T-helper 22 cell (primary cell): ENCODE data around the gene PARP15.
A peak's percentile ranks its signal among the peaks of the same experiment; 100 is the strongest.
"Not testable (repeated sequence)": the region's sequence is repeated elsewhere in the genome, so short reads cannot be mapped to it uniquely, and the experiment has no call there.

ENCODE experiments used
- DNase-seq: peaks from one replicate; pipeline ENCODE4 v3.0.0-alpha.2; 2020; ENCODE audit warnings: low read depth

The PARP15 gene

DNA sequence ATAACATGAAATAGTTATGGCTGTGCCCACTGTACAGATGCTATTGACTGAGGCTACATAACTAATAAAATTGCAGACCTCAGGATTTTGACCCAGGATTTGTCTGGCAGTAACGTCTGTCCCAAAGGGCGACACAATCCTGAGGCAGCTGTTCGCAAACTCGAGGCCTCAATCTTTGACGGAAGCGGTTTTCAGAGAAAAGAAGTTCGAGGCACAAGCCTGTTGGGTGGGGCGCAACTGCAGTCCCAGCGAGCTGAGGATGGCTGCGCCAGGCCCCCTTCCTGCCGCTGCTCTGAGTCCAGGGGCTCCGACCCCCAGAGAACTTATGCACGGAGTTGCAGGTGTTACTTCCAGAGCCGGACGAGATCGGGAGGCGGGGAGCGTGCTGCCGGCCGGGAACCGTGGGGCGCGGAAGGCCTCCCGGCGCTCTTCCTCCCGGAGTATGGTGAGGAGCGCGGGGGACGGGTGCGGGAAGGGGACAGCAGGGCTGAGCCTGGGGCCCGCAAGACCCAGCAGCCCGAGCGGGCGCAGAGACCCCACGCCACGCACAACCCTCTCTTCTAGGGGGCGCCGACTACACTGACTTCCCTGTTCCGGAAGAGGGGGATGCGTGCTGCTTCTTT lies at the start of gene PARP15:
Gene PARP15, plus strand, starts transcription at position 242 of the 623 bp plus-strand sequence. Its CDS starts 18 bp downstream, at position 260.
- peak; percentile 10 for DNase-seq

DNA sequence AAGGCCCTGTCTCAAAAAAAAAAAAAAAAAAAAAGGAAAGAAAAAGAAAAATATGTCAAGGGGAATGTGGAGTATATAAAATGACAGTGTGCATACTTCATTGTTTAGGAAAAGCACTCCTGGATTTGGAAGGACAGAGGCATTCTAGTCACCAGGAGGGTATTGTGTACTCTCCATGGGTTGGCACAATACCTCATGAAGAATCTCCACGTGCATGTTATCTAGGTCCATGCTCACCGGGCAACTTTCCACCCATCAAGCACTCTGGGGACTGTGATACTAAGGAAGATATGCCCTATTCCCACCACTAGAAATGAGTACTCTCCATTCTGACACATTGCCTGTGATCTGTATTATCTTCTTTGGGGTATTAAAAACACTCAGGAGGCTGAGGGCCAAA lies 47.3 kb upstream of the PARP15 start:
- no peak for DNase-seq

DNA sequence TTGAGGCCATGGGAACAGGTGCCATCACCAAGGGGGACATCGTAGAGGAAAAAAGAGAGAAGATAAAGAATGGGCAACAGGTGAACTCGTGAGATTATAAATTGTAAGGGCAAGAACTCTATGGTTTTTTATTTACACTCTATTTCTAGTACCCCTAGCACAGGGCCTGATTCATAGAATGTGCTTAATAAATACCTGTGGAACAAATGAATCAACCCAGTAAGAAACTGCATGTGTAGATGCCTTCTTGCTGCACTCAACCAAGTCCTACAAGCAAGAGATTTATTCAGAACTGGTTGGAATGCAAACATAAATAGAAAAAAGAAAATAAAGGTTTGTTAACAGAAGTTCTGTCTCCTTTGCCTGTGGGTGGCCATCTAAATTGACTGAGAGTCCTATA lies 44.0 kb upstream of the PARP15 start:
- no peak for DNase-seq

DNA sequence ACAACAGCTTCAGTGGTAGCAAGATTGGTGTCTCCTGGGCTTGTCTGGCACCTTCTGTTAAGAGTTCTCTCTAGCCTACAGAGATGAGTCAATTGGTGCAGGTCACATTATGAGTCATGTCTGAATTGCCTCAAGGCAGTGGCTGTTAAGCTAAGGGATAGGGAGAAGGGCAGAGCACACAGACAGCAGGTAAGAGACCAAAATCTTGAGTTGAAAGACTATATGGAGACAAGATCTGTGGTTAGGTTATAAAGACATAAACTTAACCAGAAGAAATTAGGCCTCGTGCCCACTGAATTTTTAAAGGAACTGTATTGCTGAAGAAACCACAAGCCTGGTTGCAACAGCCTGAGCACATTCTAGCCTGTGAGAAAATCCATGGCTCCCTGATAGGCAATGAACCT lies 43.5 kb upstream of the PARP15 start:
- no peak for DNase-seq

DNA sequence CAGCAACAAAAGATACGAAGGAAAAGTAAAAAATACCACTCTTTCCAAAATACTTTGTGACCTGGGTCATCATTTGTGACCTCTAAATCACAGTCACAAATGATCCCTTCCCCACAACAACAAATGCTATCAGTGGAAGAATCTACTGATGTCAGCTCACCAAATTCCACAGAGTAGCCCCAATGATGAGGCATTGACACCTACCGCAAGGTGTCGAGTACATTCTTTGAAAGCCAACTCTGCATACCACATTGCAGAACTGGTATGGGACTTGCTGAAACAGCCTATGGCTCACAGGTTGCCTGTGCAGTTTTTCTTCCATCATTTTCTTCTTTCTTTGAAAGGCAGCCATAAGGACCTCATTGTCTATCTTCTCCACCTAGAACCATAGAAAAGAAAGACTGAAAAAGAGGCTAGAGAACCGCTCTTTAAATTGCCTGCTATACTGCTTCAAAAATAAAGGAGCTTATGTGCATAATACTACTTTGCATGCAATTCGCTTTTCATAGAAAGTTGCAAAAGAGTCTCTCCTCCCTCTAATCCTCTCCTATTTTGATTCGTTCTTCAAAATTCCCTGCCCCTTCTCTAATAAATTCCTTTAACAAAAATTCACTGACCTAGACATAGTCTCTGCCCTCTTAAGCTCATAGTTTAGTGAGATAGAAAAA lies 41.4 kb upstream of the PARP15 start:
- DNase-seq, result no peak

DNA sequence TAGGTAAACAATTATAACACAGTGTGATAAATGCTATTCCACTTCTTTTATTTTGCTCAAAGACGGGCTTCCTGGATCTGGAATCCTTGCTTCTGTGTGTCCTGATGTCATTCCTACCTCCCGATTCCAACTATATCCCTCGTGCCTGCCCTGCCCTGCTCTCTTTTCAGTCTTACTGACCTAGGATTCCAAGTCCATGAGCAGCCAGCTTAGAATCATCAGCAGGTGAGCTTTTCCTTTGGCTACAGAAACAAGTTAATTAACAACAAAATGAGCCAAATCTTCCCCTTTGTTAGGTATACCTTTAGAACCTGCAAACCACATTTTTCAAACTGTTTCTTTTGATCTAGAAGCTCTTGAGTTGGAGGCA lies 40.8 kb upstream of the PARP15 start:
- no peak for DNase-seq

DNA sequence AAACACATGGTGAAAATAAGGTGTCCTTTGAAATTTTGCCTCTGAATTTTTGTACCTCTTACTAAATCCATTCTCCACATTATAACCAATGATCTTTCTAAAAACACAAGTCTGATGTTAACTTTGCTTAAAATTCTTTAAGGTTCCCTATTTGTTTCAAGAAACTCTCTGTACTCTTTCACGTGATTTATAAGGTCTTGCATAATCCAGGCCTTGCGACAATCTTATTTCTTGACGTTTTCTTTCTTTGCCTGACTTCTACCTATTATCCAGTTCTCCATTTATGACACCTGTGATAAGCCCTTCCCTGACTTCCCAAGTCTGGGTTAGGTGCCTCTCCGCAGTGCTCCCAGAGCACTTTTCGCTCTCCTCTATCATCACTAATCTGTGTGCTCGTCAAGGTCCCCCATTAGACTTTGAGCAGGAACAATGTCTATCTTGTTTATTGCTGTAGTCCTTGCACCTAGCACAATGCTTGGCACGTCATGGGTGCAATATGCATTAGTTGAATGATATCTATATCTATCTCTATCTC lies 38.4 kb upstream of the PARP15 start:
- DNase-seq, result no peak

DNA sequence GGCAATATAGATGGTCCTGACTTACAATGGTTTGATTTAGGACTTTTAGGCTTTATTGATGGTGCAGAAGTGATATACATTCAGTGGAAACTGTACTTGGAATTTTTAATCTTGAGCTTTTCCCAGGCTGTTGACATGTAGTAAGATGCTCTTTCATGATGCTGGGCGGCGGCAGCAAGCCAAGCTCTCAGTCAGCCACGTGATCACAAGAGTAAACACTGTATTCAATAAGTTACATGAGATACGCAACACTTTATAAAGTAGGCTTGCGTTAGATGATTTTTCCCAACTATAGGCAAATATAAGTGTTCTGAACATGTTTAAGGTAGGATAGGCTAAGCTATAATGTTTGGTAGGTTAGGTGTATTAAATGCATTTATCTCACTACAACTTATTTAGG lies 31.3 kb upstream of the PARP15 start:
- DNase-seq, result no peak

DNA sequence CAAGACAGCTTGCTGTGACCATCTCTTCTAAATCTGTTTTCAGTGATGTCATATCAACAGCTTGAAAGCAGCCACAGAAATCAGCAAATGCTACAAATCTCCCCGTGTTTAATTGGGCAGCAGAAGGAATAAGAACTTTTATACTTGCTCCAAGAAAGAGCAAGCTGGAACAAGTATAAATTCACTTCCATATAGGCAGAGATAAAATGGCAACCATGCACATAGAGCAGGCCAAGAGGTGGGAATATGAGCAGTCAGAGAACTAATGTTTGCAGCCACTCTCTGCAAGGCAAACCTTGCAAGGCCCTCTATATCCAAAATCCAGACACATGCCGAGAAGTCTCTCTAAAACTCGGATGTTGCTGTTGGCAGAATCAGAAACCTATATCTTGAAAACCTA lies 29.4 kb upstream of the PARP15 start:
- DNase-seq, result no peak

DNA sequence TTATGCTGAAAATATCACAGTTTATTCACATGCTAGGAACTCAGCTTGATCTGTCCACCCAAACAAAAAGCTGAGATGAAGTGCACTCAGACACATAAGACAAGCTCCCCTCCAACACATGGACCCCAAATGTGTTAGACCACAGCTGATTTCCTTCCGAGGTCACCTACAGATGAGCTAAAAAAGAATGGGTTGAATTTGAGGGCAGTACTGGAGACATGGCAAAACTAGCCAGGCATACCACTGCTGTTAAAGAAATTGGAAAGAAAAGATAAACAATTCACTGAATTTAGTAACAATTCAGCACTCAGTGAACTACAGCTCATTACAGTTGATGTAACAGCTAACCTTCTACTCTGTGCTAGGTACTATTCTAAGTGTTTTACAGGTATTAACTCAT lies 28.8 kb upstream of the PARP15 start:
- no peak for DNase-seq

DNA sequence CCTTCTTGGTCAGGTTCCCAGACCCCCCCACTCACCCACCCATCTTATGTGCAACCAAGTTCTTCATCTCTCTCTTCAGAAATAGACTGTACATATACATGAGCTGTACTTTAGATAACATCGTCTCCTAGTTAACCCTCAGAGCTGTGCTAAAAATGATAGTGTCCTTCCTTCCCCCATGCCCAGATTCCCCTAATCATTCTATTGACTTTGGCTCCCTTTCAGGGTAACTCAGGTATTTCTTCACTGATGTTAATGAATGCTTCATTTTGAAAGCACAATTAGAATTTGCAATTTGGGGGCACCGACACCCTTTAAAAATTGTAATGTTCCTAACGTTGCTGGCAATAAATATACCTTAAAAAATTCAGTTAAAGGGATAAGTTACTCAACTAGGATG lies 24.3 kb upstream of the PARP15 start:
- no peak for DNase-seq

DNA sequence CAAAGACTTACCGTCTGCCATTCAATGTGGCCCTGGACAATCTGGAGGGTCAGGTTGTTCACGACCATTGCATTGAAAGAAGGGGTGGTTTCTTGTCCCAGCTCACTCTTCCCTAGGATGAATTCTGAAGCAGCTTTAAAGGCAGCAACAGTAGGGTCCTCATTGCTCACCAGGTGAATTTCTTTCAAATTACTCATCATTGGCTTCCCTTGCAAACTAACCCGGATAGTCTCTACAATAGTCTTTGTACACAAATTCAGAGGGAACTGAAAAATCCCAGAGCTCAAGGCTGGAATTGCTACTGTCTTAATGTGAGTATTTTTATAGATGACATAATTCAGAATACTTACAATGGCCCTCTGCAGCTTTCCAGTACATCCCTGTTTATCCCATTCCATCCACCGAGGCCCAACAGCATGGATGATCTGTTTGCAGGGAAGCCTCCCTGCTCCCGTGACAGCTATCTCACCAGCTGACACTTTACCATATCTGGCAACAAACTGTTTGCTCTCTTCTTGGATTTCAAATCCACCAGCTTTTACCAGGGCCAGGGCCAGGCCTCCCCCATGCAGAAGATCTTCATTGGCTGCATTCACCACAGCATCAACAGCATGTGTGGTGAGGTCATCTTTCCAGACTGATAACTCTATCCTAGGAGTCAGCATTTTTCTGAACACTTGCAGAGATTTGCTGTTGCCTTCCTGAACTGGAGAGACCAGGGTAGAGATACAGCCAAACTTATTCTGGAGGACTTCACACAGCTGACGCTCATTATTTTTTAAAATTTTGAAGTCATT lies 22.0 kb upstream of the PARP15 start:
- no peak for DNase-seq

DNA sequence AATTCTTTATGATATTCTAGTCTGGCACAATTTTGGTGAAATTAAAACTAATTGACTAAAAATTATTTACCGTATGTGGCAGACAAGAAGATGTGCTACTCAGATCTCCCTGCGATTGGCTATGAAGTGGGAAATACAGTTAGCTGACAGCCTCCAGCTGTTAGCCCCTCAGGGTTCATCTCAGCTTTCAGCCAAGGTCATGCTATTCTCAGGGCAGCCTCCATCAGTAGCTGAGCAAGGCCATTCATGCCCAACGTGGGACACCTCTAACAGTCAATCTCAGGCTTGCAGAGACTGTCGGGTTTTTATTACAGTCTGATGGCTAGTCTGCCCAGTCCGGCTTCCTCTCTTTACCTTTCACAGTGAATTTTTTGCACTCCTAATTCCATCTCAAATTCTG lies 20.1 kb upstream of the PARP15 start:
- no peak for DNase-seq

DNA sequence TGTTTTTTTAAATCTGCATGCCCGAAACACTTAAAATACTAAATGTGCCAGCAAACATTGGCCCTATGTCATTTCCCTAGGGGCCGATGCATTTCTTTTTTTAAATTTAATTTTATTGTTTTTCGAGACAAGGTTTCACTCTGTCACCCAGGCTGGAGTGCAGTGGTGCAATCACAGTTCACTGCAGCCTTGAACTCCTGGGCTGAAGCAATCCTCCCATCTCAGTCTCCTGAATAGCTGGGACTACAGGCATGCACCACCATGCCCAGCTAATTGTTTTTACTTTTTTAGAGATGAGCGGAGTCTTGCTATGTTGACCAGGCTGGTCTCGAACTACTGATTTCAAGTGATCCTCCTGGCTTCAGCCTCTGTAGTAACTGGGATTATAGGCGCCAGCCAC lies 18.8 kb upstream of the PARP15 start:
- DNase-seq, result no peak

DNA sequence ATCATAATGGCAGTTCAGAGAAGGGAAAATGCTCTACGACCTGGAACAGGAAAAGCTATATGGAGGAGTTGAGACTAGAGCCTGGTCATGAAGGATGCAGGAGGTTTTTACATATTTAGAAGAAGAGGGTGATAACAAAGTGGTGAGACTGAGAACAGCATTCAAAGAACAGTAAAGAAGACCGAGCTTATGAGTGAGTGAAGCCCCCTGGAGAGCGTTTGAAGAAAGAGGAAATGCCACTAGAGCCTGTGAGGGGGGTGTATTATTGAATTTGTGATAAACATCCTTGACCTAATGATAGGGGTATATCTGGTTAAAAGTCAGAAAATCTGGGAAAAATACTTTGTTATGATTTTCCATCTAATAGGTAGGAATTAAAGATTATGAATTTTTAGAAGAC lies 17.5 kb upstream of the PARP15 start:
- no peak for DNase-seq

DNA sequence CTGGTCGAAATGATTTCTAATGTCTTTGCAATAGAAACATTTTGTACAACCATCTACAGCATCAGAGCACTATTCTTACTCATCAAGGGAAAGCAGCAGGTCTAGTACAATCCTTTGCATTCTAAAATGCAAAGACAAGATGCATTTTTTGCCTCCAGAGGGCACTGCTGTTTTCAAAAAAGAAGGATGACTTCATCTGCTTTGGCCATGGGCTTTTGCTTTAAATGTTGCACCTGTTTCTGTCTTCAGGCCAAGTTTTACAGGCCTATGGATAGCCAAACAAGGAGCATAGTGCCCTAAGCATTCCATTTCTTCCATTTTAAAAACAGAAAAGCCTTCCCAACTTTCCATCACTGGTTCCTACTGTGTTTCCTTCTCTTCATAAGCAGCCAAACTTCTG lies 16.8 kb upstream of the PARP15 start:
- DNase-seq, result peak; percentile 4

DNA sequence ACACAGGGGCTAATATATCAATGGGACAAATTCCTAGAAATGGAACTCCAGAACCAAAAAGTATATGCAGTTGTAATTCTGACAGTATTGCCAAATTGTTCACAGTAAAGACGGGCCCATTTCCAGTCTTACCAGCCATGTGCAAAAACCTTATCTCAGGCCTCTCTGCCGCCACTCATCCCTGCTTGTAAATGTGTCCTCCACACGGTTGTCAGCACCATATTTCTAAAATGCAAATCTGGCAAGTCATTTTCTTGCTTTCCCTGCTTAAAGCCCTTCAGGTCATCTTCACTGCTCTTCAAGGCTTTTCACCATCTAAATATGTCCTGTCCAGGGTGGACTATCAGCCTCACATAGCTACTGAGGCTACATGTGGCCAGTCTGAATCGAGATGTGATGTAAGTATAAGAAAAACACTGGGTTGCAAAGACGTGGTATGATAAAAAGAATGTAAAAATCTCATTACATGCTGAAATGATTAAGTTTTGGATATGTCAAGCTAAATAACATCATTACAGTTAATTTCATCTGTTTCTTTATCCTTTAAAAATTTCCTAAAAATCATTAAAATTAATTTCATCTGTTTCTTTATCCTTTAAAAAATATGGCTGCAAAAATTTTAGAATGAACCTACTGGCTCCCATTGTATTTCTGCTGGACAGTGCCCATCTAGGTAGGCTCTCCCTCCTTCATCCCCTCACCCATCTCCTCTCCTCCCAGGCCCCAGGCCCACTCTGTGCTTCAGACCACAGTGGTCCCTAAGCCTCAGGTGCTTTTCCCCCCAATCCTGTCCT lies 14.3 kb upstream of the PARP15 start:
- DNase-seq, result no peak

DNA sequence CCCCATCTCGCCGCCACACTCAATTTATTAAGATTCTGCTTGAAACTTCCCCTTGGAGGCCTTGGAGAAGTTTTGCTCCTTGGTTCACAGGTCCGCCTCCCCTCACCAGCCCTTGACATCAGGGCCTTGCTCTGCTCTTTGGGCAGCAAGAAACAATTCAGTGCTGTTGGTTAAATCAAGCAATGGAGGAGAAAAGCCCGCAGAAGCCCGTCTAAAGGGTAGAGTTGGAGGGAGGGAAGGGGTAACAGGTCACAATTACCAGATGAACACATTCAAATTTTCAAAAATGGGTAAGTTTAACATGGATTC lies 13.8 kb upstream of the PARP15 start:
- DNase-seq, result no peak

DNA sequence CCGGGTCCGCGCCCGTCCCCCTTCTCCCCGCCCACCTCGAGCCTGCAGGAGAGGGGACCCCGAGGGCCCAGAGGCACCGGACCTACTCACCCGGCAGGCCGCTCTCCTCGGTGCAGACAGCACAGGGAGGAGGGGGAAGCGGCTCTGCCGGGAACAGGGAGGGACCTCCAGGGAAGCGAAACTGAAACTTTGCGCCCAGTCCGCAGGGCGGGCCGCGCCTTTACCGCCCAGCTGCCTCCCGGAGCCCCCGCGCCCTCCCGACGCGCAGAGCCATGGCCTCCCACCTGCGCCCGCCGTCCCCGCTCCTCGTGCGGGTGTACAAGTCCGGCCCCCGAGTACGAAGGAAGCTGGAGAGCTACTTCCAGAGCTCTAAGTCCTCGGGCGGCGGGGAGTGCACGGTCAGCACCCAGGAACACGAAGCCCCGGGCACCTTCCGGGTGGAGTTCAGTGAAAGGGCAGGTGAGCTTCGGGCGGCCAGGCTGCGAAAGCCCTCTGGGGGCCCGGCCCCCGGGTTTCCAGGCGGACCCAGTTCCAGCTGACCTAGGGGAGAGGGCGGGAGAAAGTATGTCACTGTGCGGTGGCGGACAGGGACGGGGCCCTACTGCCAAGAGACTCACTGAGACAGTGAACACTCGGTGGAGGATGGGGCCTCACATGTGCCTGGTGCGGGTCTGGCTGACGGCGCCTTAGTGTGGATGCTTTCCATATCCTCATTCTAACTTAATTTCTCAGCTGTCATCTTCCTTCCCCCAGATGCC lies 13.1 kb upstream of the PARP15 start, which contains the start of the genes DTX3L and PARP9:
Gene DTX3L, plus strand, starts transcription at position 184 of the 758 bp plus-strand sequence. Its CDS starts 89 bp downstream, at position 273.
Gene PARP9, minus strand, starts transcription at position 146 of the 758 bp plus-strand sequence. CDS start 4,680 bp downstream, outside the sequence.
- peak; percentile 67 for DNase-seq

DNA sequence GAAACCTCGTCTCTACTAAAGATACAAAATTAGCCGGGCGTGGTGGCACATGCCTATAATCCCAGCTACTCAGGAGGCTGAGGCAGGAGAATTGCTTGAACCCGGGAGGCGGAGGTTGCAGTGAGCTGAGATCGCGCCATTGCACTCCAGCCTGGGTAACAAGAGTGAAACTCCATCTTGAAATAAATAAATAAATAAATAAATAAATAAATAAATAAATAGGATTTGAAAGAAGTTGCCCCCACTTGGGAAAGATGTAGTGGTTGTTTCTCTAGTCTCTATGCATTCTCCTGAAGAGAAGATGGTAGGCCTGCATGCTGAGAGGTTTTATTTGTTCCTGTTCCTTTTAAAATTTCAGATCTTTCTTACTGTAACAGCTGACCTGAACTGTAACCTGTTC lies 9.3 kb upstream of the PARP15 start:
- DNase-seq, result not testable (repeated sequence)

DNA sequence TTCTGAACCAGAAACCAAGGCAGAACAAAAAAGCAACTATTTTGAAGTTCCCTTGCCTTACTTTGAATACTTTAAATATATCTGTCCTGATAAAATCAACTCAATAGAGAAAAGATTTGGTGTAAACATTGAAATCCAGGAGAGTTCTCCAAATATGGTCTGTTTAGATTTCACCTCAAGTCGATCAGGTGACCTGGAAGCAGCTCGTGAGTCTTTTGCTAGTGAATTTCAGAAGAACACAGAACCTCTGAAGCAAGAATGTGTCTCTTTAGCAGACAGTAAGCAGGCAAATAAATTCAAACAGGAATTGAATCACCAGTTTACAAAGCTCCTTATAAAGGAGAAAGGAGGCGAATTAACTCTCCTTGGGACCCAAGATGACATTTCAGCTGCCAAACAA lies 8.7 kb upstream of the PARP15 start:
- DNase-seq, result no peak
